Amniotic stem cell (primary cell): ENCODE measurements around the gene AQP1.

ENCODE experiments used
- DNase-seq: peaks from one replicate; lab custom pipeline; 2025; lab: John Stamatoyannopoulos, UW

The AQP1 gene

DNA sequence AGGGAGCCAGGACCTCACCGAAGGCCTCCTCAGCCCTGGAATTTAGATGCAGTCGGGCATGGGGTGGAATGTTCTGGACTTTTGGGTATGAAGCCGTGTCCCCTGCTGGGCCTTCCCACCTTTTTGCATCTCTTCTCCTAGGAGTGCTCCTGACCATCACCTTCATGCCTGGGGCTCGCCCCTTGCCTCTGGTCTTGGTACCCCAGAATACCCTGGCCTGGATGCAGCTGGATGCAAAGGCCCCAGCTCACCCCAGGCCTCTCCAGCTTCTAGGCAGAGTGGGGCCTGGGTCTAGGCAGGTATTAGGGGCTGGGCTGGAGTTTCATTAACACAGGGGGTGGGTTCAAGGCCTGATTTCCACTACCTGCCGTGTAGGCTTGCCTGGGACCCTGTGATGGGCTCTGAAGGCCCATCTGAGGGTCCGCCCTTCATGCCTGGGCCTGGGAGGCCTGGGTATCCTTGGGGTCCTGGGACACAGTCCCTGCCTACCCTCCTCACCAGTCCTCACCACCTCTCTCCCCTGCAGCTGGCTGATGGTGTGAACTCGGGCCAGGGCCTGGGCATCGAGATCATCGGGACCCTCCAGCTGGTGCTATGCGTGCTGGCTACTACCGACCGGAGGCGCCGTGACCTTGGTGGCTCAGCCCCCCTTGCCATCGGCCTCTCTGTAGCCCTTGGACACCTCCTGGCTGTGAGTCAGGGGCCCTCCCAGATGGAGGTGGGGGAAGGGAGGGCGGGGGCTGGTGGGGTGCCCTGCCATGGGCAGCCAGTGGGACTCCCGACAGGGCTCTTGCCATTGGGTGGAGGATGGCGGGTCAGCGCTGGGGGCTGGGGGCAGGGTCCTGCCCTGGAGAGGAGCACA is 10.1 kb downstream of the AQP1 start:
- no peak for DNase-seq

DNA sequence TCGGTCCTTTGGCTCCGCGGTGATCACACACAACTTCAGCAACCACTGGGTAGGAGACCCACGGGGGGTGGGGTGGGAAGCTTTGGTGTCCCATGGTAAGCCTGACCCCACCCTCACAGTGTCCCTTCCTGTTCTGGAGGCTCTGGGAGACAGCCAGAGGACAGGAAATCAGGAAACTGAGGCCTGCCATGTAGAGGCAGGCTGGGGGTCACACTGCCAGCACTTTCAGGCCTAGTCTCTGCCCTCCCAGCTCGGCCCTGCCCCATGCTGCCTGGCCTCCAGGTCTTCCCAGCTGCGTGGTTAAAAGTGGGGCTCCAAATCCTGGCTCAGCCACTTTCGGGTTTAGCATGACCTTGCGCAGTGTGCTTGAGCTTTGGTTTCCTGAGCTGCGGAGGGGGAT is 10.9 kb downstream of the AQP1 start:
- no peak for DNase-seq

- no peak for DNase-seq
Measured at GRCh38 chr7:30923009-30923773, 11.5 kb downstream of the AQP1 start.

DNA sequence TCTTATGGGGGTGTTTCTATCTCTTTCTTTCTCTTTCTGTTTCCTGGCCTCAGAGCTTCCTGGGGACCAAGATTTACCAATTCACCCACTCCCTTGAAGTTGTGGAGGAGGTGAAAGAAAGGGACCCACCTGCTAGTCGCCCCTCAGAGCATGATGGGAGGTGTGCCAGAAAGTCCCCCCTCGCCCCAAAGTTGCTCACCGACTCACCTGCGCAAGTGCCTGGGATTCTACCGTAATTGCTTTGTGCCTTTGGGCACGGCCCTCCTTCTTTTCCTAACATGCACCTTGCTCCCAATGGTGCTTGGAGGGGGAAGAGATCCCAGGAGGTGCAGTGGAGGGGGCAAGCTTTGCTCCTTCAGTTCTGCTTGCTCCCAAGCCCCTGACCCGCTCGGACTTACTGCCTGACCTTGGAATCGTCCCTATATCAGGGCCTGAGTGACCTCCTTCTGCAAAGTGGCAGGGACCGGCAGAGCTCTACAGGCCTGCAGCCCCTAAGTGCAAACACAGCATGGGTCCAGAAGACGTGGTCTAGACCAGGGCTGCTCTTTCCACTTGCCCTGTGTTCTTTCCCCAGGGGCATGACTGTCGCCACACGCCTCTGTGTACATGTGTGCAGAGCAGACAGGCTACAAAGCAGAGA is 12.2 kb downstream of the AQP1 start:
- DNase-seq, result no peak

- no peak for DNase-seq
Measured at GRCh38 chr7:30924624-30925023, 13.0 kb downstream of the AQP1 start.

GRCh38 chr7:30925117-30925516 is 13.5 kb downstream of the AQP1 start:
- no peak for DNase-seq

GRCh38 chr7:30925913-30926312 is 14.3 kb downstream of the AQP1 start:
- DNase-seq, result no peak

DNA sequence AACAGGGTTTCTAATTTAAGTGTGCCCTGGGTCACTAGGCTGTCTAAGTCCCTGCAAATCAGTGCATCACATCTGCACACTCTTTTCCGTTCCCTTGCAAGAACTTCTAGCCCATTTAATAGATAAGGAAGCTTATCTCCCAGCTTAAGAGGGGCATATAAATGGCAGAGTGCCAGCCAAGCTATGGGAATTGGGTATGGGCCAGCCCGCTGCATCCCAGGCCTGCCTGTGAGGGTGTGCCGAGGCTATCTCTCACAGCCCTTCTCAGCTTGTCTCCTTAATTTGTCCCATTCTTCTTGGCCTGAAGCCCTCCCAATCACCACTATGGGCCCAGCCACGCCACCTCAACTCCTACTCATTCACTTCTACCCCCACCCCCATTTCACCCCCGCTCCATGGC is 14.7 kb downstream of the AQP1 start:
- DNase-seq, result no peak

DNA sequence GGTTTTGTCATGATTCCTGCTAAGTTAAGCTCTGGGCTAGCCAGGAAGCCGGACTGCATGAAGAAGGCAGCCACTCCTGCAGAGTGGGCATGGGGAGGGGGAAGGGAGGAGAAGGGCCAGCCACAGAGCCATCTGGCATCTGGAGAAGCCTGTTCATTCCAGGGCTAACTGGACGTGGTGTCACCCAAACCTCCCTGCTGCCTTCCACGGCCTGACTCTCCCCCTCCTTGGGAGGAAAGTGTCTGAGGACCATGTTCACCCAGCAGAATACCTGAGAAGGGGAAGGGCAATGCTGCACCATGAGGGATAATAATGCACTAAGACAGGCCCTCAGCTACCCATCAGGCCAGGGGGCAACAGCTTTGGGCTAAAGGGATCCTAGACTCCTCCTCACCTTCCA is 15.4 kb downstream of the AQP1 start:
- no peak for DNase-seq

DNA sequence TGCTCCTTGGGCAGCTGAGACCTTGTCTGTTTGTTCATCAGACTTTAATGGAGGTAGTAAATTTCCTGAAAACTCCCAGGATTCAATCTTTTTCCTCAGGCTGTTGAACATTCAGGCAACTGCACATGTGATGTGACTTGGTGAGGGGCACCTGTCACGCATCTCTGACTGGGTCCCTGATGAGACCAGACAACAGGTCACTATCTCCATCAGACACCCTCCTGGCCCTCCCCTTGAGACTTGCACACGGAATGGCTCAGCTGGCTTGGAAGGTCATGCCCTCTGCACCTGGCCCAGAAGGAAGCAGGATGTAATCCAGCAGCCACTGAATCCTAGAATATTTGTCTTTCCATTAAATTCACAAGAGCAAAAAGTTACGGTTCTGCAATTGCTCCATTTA is 15.9 kb downstream of the AQP1 start:
- no peak for DNase-seq

- no peak for DNase-seq
Measured at GRCh38 chr7:30928254-30928872, 16.7 kb downstream of the AQP1 start.

DNA sequence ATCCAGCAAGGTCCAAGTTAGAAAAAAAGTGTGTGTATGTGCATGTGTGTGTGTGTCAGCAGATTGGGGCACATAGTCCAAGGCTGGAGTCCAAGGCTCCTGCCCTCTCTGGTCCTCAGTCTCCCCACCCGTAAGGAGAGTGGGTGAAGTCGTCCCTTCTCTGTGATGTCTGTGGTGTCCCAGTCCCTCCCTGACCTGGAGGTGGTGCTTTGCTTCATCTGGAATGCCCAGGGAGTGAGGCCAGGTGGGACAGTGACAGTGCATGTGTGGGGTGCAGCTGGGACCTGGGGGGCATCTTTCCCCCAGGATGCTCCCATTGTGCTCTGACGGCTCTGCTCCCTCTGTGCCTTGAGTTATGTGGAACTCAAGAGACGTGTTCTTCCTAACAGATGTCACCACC is 18.0 kb downstream of the AQP1 start:
- DNase-seq, result no peak

DNA sequence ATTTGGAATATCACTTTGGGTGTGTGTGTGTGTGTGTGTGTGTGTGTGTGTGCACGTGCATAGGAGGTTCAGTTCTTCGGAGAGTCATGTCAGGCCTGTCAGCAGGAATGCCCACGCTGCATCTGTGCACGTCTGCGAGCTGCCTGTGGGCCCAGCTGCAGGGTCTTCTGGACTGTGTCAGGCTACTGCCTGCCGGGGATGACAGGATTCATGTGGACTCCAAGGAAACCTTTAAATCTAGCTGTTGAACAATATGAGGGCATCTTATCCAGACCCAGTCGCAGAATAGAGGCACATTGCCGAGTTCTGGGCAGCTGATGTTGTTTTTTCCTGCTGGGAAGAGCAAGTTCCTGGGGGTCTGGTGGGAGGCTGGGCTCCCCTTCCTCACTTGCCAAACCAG is 19.0 kb downstream of the AQP1 start:
- DNase-seq, result no peak

DNA sequence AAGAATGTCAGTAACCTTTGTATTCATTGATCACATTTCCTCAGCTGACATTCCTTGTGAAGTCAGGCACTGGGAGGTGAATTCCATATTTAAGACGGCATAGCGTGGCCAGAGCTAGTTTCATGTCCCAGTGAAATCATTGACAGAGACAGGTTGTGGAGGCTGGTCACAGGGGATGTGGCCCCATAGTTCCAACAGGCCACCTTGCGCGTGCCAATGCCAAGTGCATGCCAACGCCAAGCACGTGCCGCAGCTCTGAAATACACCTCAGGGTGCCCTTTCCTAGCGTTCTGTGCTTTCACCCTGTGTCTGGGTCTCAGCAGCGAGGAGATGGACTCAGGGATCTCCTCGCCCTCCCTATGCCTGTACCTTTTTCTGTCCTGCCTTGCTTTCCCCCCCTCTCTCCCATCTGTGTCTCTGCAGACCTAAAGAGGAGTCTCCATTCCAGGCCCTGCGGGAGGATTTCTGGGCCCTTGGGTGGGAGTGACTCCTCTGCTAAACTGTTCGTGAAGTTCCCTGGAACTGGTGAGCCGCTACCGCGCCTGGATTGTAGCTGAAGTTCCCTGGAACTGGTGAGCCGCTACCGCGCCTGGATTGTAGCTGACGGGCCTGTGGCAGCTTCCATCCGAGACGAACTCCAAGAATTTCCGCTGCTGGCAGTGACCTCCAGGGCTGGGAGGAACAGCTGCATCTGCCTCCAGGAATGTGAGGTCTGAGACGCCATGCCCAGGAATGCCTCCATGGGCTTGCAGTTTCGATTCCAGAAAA is 19.7 kb downstream of the AQP1 start:
- DNase-seq, result no peak

DNA sequence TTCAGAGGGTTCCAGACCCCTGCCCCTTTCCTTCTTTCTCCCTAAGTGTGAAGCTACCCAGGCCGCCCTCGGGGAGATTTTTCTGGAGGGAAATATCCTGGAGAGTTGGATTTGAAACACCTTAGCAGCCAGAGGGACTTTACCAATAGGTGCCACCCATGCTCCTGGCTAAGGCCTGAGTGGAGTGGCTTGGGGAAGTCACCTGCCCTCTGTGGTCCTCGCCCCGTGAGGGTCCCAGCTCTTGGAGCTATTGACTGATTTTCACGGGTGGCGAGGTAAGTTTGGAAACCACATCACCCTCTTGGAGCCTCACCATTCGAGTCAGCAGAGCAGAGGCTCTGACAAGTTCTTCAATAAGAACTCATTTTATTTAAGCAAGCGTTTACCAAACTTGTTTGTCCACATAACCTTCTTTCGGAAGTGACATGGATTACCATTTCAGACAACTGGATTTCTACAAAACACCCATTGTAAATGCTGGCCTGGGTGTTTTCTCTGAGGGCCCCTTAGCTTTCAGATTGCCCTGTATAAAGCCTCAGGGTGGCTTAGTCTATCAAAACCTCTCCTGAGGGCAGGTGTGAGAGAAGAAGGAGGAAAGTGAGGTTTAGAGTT is 20.4 kb downstream of the AQP1 start:
- no peak for DNase-seq

DNA sequence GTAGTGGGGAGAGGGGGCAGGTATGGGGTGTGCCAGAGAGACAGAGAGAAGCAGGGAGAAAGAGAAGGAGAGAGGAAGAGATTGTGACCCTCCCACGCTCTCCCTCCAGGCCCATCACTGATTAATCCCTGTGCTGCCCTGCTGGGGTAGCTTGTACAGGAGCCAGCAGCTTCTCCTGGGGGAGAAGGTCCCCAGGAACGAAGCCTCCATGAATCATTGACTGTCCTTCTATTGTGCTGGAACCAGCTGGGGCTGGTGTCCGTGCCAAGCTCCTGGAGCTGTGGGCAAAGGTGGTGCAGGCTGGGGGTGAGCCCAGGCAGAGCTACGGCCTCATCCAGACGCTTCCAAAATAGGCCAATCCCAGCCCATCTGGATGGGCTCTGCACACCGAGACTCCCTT is 20.9 kb downstream of the AQP1 start:
- DNase-seq, result no peak

DNA sequence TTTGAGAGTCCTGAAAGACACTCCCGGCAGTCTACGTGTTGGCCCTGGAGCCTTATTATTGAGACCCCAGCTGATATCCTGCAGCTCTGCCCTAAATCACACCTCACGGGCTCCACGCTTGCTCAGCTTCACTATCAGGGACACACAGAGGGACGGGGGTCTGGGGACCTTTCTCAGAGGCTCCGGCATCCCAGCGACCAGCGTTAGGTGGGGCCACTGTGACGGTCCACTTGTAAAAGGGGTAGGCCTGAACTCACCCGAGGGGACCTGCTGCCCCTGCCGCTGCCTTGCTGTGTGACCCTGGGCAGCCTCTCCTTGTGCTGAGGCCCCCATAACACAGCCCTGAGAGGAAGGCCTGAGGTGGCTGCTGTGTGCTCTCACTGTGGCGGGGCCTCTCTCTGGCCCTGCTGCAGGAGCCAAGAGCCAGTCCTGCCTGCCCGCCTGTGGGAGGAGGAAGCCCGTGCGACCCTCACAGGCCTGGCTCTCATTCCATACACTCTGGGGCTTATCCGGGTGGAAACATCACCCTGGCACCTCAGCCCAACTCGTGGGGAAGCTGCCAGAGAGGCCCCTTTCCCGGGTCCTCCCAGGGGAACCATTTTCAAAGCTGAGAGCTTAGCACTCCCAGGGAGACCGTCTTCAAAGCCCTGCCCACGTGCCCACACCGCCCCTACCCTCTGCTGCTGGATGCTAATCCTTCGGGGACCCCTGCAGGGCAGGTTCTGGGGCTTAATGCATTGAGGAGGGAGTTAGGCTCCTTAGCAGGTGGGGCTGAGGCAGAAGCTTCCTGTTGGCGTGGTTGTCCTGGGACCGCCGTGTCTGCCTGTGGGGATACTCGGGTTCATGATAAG is 21.7 kb downstream of the AQP1 start:
- DNase-seq, result no peak

- DNase-seq, result no peak
Measured at GRCh38 chr7:30934225-30934624, 22.6 kb downstream of the AQP1 start.

DNA sequence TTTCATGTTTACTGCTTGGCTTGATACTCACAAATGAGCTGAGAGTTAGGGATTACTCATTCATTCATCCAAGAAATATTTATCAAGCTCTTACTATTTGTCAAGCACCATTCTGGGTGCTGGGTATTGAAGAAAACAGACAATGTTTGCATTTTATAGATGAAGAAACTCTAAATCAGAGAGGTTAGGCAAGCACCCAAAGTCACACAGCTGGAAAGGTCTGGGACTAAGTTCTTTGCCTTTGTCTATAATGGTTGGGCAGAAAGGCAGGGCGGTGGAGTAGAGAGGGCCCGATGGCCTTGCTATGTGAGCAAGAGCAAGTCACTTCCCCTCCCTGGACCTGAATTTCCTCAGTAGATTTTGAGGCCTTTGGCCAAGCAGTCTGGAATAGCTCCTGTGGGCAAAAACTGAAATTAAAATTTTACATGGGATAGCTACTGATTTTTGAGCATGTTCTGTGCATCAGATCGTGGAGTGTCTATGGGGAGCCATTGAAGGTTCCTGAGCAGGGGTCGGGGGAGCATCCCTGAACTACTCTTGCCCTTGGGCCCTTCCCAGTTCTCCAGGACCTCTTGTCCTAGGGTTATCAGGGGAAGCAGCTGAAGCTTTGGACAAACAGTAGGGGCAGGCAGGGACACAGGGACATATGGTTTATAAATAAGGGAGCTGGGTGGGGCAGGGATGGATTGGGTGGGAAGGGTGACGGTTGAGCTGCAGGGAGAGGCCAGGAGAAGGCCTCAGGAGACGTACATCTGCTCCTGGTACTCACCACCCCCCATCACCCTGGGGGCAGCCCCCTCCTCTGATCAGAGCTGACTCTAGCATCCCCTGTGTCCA is 23.3 kb downstream of the AQP1 start:
- no peak for DNase-seq

GRCh38 chr7:30935569-30935877 is 23.9 kb downstream of the AQP1 start:
- no peak for DNase-seq
